ENCODE measurements around the gene RALGAPB. TPM values are rescaled to one million over a fixed set of nuclear protein-coding genes. Genes with fewer than 3 reads are reported as not detected.

Gene RALGAPB
- total and polyA plus RNA-seq, 12 donors, result 8.4 to 28.2 (median 25.6) TPM

GRCh38 chr20:38538789-38539188 is 66.1 kb downstream of the RALGAPB start:
- H3K4me3 ChIP-seq, result no peak overlapping the region
- H3K27ac ChIP-seq, result no peak overlapping the region
- intact Hi-C loops (cut with DNase I), result no loop called here
- H3K36me3 ChIP-seq, result peaks cover 0 to 100% (median 47%) of the 10 kb centered on the region in 9 donors
- no peaks in the 10 kb centered on the region for H3K9me3 ChIP-seq
- H3K4me1 ChIP-seq, result no peaks in the 10 kb centered on the region
- DNase-seq (no peak), ATAC-seq (no peak)
- no peaks in the 10 kb centered on the region for H3K27me3 ChIP-seq
- WGBS, 2 donors, result 98 to 100% methylated on average over 2 of the region's 2 CpGs
- TF ChIP-seq CTCF (IDR thresholded peaks at IDR 0.05), result no peak

- H3K4me1 ChIP-seq, result no peaks in the 10 kb centered on the region
- H3K27me3 ChIP-seq, result no peaks in the 10 kb centered on the region
- no peaks in the 10 kb centered on the region for H3K9me3 ChIP-seq
- 77 to 80% methylated on average over 7 of the region's 7 CpGs for WGBS, 2 donors
- no peak for TF ChIP-seq CTCF (IDR thresholded peaks at IDR 0.05)
- DNase-seq (no peak), ATAC-seq (no peak)
- H3K36me3 ChIP-seq, result peaks cover 0 to 100% (median 63%) of the 10 kb centered on the region in 9 donors
- intact Hi-C loops (cut with DNase I), result no loop called here
- no peak overlapping the region for H3K4me3 ChIP-seq
- no peak overlapping the region for H3K27ac ChIP-seq
These were observed 70.6 kb downstream of the RALGAPB start for GRCh38 chr20:38543014-38543906.

GRCh38 chr20:38545771-38546170 is 73.1 kb downstream of the RALGAPB start:
- no peak overlapping the region for H3K4me3 ChIP-seq
- H3K27me3 ChIP-seq, result no peaks in the 10 kb centered on the region
- H3K4me1 ChIP-seq, result no peaks in the 10 kb centered on the region
- DNase-seq, result no peak
- no peak for ATAC-seq
- intact Hi-C loops (cut with DNase I), result no loop called here
- TF ChIP-seq CTCF (IDR thresholded peaks at IDR 0.05), result no peak
- no peak overlapping the region for H3K27ac ChIP-seq
- H3K36me3 ChIP-seq, result peaks cover 0 to 100% (median 66%) of the 10 kb centered on the region in 9 donors
- H3K9me3 ChIP-seq, result no peaks in the 10 kb centered on the region
- WGBS, 2 donors, result 96% methylated on average over 2 of the region's 2 CpGs

- no peaks in the 10 kb centered on the region for H3K4me1 ChIP-seq
- DNase-seq (no peak), ATAC-seq (no peak)
- intact Hi-C loops (cut with DNase I), result no loop called here
- WGBS, 2 donors, result 94% methylated on average over 3 of the region's 3 CpGs
- no peaks in the 10 kb centered on the region for H3K9me3 ChIP-seq
- no peaks in the 10 kb centered on the region for H3K27me3 ChIP-seq
- H3K36me3 ChIP-seq, result peaks cover 0 to 100% (median 64%) of the 10 kb centered on the region in 9 donors
- no peak overlapping the region for H3K27ac ChIP-seq
- TF ChIP-seq CTCF (IDR thresholded peaks at IDR 0.05), result no peak
- H3K4me3 ChIP-seq, result no peak overlapping the region
These were observed 74.8 kb downstream of the RALGAPB start for GRCh38 chr20:38547288-38548085.
